ENCODE measurements around the gene LAIR2.
"Not testable (repeated sequence)": the region's sequence is repeated elsewhere in the genome, so short reads cannot be mapped to it uniquely, and the experiment has no call there.

DNA sequence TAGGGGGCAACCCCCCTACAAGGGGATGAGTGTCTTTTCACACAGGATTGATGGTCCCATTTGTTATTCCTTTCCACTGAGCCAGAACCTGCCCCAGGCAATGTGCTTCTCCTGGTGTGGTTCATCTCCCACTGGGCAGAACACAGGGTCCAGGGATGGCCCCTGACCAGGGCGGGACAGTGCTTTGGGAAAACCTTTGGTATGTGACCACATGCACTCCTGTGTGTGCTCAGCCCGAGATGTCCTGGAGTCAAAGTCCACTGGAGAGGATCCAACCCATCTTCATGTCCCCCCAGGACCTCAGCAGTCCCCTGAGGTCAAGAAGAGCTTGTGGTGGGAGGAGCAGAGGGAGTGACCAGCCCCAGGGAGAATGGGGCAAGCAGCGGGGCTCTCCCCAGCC is 5.9 kb downstream of the LAIR2 start:
- TF ChIP-seq, protein P1, sequence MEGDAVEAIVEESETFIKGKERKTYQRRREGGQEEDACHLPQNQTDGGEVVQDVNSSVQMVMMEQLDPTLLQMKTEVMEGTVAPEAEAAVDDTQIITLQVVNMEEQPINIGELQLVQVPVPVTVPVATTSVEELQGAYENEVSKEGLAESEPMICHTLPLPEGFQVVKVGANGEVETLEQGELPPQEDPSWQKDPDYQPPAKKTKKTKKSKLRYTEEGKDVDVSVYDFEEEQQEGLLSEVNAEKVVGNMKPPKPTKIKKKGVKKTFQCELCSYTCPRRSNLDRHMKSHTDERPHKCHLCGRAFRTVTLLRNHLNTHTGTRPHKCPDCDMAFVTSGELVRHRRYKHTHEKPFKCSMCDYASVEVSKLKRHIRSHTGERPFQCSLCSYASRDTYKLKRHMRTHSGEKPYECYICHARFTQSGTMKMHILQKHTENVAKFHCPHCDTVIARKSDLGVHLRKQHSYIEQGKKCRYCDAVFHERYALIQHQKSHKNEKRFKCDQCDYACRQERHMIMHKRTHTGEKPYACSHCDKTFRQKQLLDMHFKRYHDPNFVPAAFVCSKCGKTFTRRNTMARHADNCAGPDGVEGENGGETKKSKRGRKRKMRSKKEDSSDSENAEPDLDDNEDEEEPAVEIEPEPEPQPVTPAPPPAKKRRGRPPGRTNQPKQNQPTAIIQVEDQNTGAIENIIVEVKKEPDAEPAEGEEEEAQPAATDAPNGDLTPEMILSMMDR (IDR thresholded peaks at IDR 0.05) = not testable (repeated sequence)
- TF ChIP-seq POLR2A, EP300 (IDR thresholded peaks at IDR 0.05): not testable (repeated sequence)
